ENCODE results near the gene PLK3.
A peak's percentile ranks its signal among the peaks of the same experiment; 100 is the strongest.
"Not testable (repeated sequence)": the region's sequence is repeated elsewhere in the genome, so short reads cannot be mapped to it uniquely, and the experiment has no call there.

The PLK3 gene

DNA sequence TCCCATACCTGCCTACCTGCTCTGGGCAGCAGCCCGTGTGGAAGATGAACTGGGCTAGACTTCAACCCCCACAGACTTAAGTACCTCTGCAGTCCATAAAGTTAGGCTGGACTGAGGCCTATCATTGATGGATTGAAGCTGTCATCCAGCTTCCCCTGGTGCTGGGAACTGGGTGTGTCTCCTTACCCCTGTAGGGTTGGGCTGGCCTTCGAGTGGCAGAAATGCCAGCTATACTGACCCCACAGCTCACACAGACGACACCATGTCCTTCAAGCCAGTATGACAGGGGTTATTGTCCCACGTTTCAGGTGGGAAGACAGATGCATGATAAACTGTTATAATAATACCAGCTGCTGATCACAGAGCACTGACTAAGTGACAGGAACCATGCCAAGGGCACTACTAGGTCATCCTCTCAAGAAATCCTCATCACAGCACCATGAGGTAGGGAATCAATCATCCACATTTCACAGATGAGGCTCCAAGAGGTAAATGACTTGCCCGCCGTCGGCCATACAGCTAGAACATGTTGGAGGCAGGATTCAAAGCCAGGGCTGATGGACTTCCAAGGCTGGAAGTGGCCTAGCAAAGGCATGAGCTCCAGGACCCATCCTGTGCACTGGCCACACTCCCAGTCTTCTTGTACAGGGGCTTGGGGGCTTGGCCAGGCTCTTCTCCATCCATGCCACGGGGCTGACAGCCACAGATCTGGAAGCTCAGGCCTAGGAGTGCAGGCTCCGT is 11.9 kb upstream of the PLK3 start, which contains the start of gene BEST4:
BEST4 (minus strand) TSS at position 51 of the 741 bp plus-strand sequence. CDS start 465 bp downstream, outside the sequence.
- Histone ChIP-seq H3K27ac (ENCODE audit: low read depth, low read length) (no peak within 1 kb of the TSS), H3K9ac (ENCODE audit: low read length) (no peak within 1 kb of the TSS), H3K4me3 (ENCODE audit: low read depth, low read length) (no peak within 1 kb of the TSS), H3K36me3 (ENCODE audit: control insufficient read depth, insufficient read depth, low read length) (no peaks in the 10 kb centered on the region), H3K4me1 (ENCODE audit: control insufficient read depth, insufficient read depth, low read length) (peaks cover 41% of the 10 kb centered on the region), H3K9me3 (ENCODE audit: control insufficient read depth, insufficient read depth, low read depth, low read length) (no peaks in the 10 kb centered on the region), H3K27me3 (ENCODE audit: control insufficient read depth, insufficient read depth, low read length) (peaks cover 24% of the 10 kb centered on the region)

DNA sequence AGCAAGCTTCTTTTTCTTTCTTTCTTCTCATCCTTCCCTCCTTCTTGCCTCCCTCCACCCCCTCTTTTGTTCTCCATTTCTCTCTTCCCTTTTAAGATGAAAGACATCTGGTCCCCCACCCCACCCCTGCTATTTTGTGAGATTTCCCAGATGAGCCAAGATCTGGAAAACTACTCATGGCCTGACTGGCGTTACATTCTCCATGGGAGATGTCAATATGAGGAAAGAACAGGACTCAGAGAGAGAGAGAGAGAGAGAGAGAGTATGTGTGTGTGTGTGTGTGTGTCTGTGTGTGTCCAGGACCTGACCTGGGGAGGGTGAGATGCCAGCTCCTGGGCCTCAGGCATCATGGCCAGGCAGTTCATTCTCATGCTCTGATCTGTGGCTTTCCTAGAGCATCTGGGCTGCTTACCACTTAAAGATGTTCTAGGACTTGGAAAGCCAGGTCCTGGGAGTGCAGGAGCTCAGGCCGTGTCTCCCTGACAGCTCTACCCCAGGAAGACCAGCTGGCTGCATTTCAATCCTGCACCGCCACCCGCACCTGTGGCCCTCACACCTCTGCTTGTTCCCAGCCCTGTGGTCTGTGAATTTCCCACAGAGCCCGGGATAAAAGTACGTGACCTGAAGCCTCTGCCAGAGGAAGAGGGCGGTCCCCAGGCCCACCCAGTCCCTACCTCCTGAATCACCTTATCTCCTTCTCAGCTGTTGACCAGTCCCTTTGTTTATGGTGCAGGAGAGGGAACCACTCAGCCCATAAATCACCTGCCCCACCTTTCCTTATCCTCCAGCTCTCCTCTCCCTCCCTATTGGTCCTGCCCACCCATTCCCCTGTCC is 9.0 kb upstream of the PLK3 start:
- H3K9ac ChIP-seq (ENCODE audit: low read length) = no peak overlapping the region
- no peak overlapping the region for H3K27ac ChIP-seq (ENCODE audit: low read depth, low read length)
- no peaks in the 10 kb centered on the region for H3K36me3 ChIP-seq (ENCODE audit: control insufficient read depth, insufficient read depth, low read length)
- H3K9me3 ChIP-seq (ENCODE audit: control insufficient read depth, insufficient read depth, low read depth, low read length) = no peaks in the 10 kb centered on the region
- H3K4me1 ChIP-seq (ENCODE audit: control insufficient read depth, insufficient read depth, low read length) = peaks cover 26% of the 10 kb centered on the region
- peaks cover 5% of the 10 kb centered on the region; the same call in 1 of the 2 replicates for H3K27me3 ChIP-seq (ENCODE audit: control insufficient read depth, insufficient read depth, low read length)
- no peak overlapping the region for H3K4me3 ChIP-seq (ENCODE audit: low read depth, low read length)

DNA sequence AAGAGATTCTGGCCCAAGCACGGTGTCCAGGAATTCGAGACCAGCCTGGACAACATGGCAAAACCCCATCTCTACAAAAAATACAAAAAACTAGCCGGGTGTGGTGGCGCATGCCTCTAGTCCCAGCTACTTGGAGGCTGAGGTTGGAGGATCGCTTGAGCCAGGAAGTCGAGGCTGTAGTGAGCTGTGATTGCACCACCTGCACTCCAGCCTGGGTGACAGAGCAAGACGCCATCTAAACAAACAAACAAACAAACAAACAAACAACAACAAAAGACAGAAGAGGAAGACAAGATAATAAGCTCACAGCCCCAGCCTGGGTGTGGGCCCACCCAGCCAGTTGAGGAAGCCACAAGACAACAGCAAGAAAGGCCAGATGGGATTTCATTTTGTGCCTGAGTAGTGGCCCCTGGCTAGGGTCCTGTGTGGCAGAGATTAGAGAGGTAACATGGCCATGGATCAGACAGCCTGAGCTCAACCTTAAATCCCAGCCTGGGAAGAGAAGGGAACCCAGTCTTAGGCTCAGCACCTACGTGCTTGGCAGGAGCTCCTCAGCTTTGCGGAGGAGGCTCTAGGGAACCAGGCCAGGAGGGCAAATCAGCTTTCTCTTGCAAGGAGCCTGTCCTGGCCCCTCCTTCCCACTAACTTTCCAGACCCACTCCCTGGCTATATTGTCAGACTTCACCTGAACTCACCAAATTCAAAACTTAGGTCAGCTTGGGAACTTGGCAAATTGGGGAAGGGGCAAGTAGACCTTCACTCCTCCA is 7.3 kb upstream of the PLK3 start:
- H3K9me3 ChIP-seq (ENCODE audit: control insufficient read depth, insufficient read depth, low read depth, low read length) = no peaks in the 10 kb centered on the region
- H3K4me3 ChIP-seq (ENCODE audit: low read depth, low read length) = no peak overlapping the region
- no peaks in the 10 kb centered on the region for H3K27me3 ChIP-seq (ENCODE audit: control insufficient read depth, insufficient read depth, low read length)
- peaks cover 19% of the 10 kb centered on the region for H3K4me1 ChIP-seq (ENCODE audit: control insufficient read depth, insufficient read depth, low read length)
- no peaks in the 10 kb centered on the region for H3K36me3 ChIP-seq (ENCODE audit: control insufficient read depth, insufficient read depth, low read length)
- no peak overlapping the region for H3K27ac ChIP-seq (ENCODE audit: low read depth, low read length)
- H3K9ac ChIP-seq (ENCODE audit: low read length) = no peak overlapping the region

DNA sequence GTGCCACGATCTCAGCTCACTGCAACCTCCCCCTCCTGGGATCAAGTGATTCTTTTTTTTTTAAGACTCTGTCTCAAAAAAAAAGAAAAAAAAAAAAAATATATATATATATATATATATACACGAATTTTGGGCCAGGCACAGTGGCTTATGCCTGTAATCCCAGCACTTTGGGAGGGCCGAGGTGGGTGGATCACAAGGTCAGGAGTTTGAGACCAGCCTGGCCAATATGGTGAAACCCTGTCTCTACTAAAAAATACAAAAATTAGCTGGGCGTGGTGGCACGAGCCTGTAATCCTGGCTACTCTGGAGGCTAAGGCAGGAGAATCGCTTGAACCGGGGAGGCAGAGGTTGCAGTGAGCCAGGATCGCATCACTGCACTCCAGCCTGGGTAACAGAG is 2.3 kb upstream of the PLK3 start:
- H3K4me3 ChIP-seq (ENCODE audit: low read depth, low read length); H3K9ac ChIP-seq (ENCODE audit: low read length); H3K27me3 ChIP-seq (ENCODE audit: control insufficient read depth, insufficient read depth, low read length); H3K9me3 ChIP-seq (ENCODE audit: control insufficient read depth, insufficient read depth, low read depth, low read length); H3K27ac ChIP-seq (ENCODE audit: low read depth, low read length): not testable (repeated sequence)
- Histone ChIP-seq H3K4me1 (ENCODE audit: control insufficient read depth, insufficient read depth, low read length) (peaks cover 28% of the 10 kb centered on the region), H3K36me3 (ENCODE audit: control insufficient read depth, insufficient read depth, low read length) (peaks cover 12% of the 10 kb centered on the region)

DNA sequence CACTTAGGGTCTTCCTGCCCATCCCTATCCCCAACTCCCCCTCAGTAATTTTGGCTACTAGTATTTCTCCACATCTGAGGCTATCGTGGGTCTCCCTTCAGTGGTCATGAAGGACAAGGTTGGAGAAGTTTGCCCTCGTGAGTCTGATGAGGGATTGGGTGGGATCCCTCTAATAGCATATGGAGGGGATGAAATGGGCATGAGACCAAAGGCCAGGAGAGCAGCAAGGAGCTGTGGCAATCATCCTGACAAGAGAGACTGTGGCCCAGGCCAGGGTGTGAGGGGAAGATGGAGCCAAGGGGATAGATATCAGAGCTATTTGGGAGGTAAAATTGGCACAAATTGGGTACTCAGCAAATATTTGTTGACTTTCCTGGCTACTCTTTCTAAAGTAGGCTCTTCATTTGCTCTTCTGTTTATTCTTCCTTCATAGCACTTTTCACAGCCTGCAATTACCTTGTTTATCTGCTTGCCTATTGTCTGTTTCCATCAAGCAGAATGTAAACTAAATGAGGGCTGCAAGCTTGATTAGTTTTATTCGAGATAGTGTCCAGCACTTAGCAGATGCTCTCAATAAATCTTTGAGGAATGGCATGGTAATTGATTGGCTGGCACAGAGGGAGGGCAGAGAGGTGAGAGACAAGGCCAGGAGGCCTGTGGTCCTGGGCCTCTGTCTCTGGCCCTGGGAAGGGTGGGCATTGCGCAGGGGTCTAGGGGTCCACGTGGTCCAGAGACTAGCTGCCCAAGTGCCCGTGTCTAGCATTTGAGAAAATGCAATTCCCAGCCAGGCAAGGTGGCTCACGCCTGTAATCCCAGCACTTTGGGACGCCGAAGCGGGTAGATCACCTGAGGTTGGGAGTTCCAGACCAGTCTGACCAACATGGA is 1.5 kb upstream of the PLK3 start:
- Histone ChIP-seq H3K36me3 (ENCODE audit: control insufficient read depth, insufficient read depth, low read length) (peaks cover 20% of the 10 kb centered on the region), H3K4me3 (ENCODE audit: low read depth, low read length) (no peak overlapping the region), H3K9me3 (ENCODE audit: control insufficient read depth, insufficient read depth, low read depth, low read length) (no peaks in the 10 kb centered on the region), H3K9ac (ENCODE audit: low read length) (no peak overlapping the region), H3K27ac (ENCODE audit: low read depth, low read length) (no peak overlapping the region), H3K27me3 (ENCODE audit: control insufficient read depth, insufficient read depth, low read length) (0 out of 2 replicates have a peak, but pooled peaks cover 2% of the 10 kb centered on the region), H3K4me1 (ENCODE audit: control insufficient read depth, insufficient read depth, low read length) (peaks cover 21% of the 10 kb centered on the region; the same call in 1 of the 2 replicates)

DNA sequence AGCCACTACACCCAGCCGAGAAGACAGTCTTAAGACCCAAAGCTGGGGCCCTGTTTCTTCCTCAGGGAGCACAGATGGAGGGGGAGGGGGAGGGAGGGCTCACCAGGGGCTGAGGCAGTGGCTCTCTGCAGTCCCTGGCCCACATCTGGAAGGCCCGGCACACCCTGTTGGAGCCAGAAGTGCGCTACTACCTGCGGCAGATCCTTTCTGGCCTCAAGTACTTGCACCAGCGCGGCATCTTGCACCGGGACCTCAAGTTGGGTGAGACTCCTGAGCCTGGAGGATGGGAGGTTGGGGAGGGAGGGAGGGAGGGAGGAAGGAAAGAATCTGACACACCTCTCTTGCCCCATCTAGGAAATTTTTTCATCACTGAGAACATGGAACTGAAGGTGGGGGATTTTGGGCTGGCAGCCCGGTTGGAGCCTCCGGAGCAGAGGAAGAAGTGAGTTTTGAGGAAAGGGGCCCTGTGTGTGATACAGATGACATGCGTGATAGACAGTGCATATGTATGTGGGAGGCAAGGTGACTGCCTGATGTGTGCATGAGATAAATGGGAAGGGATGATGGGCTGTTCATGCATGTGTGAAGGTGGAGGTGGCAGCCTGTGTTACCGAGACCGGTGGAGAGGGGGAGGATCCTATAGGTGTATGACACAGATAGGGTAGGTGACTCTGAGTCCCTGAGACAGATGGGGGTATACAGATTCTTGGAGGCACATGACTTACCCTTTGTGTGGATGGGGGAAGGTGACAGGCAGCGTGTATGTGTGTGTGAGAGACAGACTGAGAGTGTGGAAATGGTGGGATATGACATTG is 1.5 kb downstream of the PLK3 start:
- H3K4me1 ChIP-seq (ENCODE audit: control insufficient read depth, insufficient read depth, low read length) = peaks cover 24% of the 10 kb centered on the region; the same call in 1 of the 2 replicates
- H3K4me3 ChIP-seq (ENCODE audit: low read depth, low read length) = peak overlapping the region; percentile 23; the same call in 1 of the 2 replicates
- no peak overlapping the region for H3K9ac ChIP-seq (ENCODE audit: low read length)

DNA sequence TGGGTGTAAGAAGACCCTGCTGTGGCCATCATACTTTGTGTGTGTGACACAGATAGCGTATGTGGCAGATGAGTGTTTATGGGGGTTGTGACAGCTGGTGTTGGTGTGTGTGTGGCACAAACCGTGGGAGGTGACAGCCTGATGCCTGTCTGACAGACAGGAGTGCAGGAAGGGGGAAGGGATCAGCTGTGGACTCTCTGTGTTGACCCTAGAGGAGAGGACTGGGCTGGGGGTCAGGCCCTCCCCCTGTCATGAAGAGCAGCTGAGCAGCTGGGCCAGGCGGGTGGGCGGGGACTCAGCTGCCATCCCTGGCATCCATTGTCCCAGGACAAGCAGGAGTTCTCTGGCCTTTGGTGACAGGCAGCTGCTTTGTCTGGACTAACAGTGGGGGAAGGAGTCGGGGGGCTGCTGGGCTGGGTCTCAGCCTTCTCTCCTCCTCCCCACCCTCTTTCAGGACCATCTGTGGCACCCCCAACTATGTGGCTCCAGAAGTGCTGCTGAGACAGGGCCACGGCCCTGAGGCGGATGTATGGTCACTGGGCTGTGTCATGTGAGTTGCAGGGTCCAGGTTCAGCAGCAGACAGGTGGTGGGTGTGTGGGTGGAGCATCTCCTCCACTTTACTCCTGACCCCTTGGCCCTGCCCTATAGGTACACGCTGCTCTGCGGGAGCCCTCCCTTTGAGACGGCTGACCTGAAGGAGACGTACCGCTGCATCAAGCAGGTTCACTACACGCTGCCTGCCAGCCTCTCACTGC is 2.3 kb downstream of the PLK3 start:
- Histone ChIP-seq H3K36me3 (ENCODE audit: control insufficient read depth, insufficient read depth, low read length) (peaks cover 44% of the 10 kb centered on the region), H3K9me3 (ENCODE audit: control insufficient read depth, insufficient read depth, low read depth, low read length) (no peaks in the 10 kb centered on the region), H3K9ac (ENCODE audit: low read length) (no peak overlapping the region), H3K4me1 (ENCODE audit: control insufficient read depth, insufficient read depth, low read length) (peaks cover 32% of the 10 kb centered on the region), H3K27me3 (ENCODE audit: control insufficient read depth, insufficient read depth, low read length) (0 out of 2 replicates have a peak, but pooled peaks cover 2% of the 10 kb centered on the region), H3K27ac (ENCODE audit: low read depth, low read length) (no peak overlapping the region), H3K4me3 (ENCODE audit: low read depth, low read length) (peak overlapping the region; percentile 23; the same call in 1 of the 2 replicates)

More for the DNA sequence above, 1.5 kb downstream of the PLK3 start:
- Histone ChIP-seq H3K36me3 (ENCODE audit: control insufficient read depth, insufficient read depth, low read length) (peaks cover 42% of the 10 kb centered on the region), H3K27ac (ENCODE audit: low read depth, low read length) (no peak overlapping the region), H3K9me3 (ENCODE audit: control insufficient read depth, insufficient read depth, low read depth, low read length) (no peaks in the 10 kb centered on the region), H3K27me3 (ENCODE audit: control insufficient read depth, insufficient read depth, low read length) (0 out of 2 replicates have a peak, but pooled peaks cover 2% of the 10 kb centered on the region)

DNA sequence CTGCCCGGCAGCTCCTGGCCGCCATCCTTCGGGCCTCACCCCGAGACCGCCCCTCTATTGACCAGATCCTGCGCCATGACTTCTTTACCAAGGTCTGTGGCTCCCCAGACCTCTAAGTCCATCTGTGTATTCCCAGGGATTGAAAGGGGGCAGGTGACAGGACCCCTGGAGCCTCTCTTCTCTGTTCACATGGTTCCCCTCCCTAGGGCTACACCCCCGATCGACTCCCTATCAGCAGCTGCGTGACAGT is 2.8 kb downstream of the PLK3 start:
- H3K4me3 ChIP-seq (ENCODE audit: low read depth, low read length) = no peak overlapping the region
- peaks cover 37% of the 10 kb centered on the region for H3K4me1 ChIP-seq (ENCODE audit: control insufficient read depth, insufficient read depth, low read length)
- no peaks in the 10 kb centered on the region for H3K9me3 ChIP-seq (ENCODE audit: control insufficient read depth, insufficient read depth, low read depth, low read length)
- H3K9ac ChIP-seq (ENCODE audit: low read length) = no peak overlapping the region
- peaks cover 44% of the 10 kb centered on the region for H3K36me3 ChIP-seq (ENCODE audit: control insufficient read depth, insufficient read depth, low read length)
- no peak overlapping the region for H3K27ac ChIP-seq (ENCODE audit: low read depth, low read length)
- H3K27me3 ChIP-seq (ENCODE audit: control insufficient read depth, insufficient read depth, low read length) = 0 out of 2 replicates have a peak, but pooled peaks cover 2% of the 10 kb centered on the region

DNA sequence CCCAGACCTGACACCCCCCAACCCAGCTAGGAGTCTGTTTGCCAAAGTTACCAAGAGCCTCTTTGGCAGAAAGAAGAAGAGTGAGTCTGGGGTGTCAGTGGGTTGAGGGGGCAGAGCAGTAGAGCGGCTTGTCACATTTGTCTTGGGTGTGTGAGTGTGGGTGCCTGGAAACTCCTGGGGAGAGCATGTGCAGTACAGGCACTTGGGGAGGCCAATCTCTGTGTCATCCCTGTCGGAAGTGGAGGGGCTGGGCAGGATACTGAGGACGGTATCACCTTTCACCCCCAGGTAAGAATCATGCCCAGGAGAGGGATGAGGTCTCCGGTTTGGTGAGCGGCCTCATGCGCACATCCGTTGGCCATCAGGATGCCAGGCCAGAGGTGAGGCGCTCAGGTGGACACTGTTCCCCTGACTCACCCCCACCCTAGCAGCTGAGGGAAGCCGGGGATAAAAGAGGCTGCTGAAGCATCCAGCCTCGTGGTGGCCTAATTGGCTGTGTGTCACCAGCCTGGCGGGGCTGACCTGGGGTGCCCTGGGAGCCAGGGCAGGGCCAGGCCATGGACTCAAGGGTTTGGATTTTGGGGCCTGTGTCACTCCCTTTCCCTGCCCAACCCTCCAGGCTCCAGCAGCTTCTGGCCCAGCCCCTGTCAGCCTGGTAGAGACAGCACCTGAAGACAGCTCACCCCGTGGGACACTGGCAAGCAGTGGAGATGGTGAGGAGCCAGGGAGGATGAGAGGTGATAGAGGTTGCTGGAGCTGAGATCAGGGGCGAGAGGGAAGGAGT is 3.3 kb downstream of the PLK3 start:
- H3K9ac ChIP-seq (ENCODE audit: low read length) = no peak overlapping the region
- H3K4me3 ChIP-seq (ENCODE audit: low read depth, low read length) = no peak overlapping the region
- H3K36me3 ChIP-seq (ENCODE audit: control insufficient read depth, insufficient read depth, low read length) = peaks cover 44% of the 10 kb centered on the region
- H3K9me3 ChIP-seq (ENCODE audit: control insufficient read depth, insufficient read depth, low read depth, low read length) = no peaks in the 10 kb centered on the region
- no peak overlapping the region for H3K27ac ChIP-seq (ENCODE audit: low read depth, low read length)
- peaks cover 38% of the 10 kb centered on the region for H3K4me1 ChIP-seq (ENCODE audit: control insufficient read depth, insufficient read depth, low read length)
- 0 out of 2 replicates have a peak, but pooled peaks cover 2% of the 10 kb centered on the region for H3K27me3 ChIP-seq (ENCODE audit: control insufficient read depth, insufficient read depth, low read length)
